ENCODE results near the gene CYBRD1. TPM values are rescaled to one million over a fixed set of nuclear protein-coding genes. Genes with fewer than 3 reads are reported as not detected.

The CYBRD1 gene
- total and polyA plus RNA-seq, 2 donors (not counting 1 experiment from before 2014, with no cell fraction given), result 227 to 250 TPM

- Histone ChIP-seq H3K27ac (ENCODE audit: insufficient read depth, low read length) (no peak overlapping the region), H3K79me2 (ENCODE audit: control insufficient read depth, insufficient read depth, low read length) (no peaks in the 10 kb centered on the region), H3K4me3 (replicated peaks in 1 of 4; ENCODE audit: control extremely low read depth in 1 of 4, insufficient read depth in 1 of 4, low read depth in 3 of 4, low read length in 4 of 4) (no peak overlapping the region), H2AFZ (ENCODE audit: low read length) (no peak overlapping the region), H3K9me3 (ENCODE audit: control insufficient read depth, insufficient read depth, low read depth, low read length) (no peaks in the 10 kb centered on the region), H3K36me3 (ENCODE audit: control insufficient read depth, insufficient read depth, low read length) (no peaks in the 10 kb centered on the region), H4K20me1 (ENCODE audit: control insufficient read depth, extremely low read depth, insufficient read depth, low read length) (no peaks in the 10 kb centered on the region), H3K9ac (ENCODE audit: insufficient read depth, low read length) (no peak overlapping the region), H3K4me2 (ENCODE audit: extremely low read depth, insufficient read depth, low read length) (no peak overlapping the region), H3K27me3 (ENCODE audit: control insufficient read depth, insufficient read depth, low read length) (no peaks in the 10 kb centered on the region), H3K4me1 (ENCODE audit: control insufficient read depth, extremely low read depth, insufficient read depth, low read length) (no peaks in the 10 kb centered on the region)
- no peak for TF ChIP-seq EZH2 (IDR thresholded peaks at IDR 0.05; ENCODE audit: low read length, missing control alignments)
- TF ChIP-seq CTCF (conservative IDR thresholded peaks at IDR 0.05 in 1 of 2, IDR thresholded peaks at IDR 0.05 in 1 of 2; ENCODE audit: low read depth in 1 of 2, low read length in 2 of 2), result no peak
- DNase-seq (ENCODE audit: low read depth in 2 of 2), result peak in 1 of 2 donors; percentile 57
Measured at GRCh38 chr2:171479154-171479814, 43.0 kb upstream of the CYBRD1 start.

- Histone ChIP-seq H3K9ac (ENCODE audit: insufficient read depth, low read length) (no peak overlapping the region), H4K20me1 (ENCODE audit: control insufficient read depth, extremely low read depth, insufficient read depth, low read length) (no peaks in the 10 kb centered on the region), H3K9me3 (ENCODE audit: control insufficient read depth, insufficient read depth, low read depth, low read length) (no peaks in the 10 kb centered on the region), H3K27ac (ENCODE audit: insufficient read depth, low read length) (no peak overlapping the region), H3K4me1 (ENCODE audit: control insufficient read depth, extremely low read depth, insufficient read depth, low read length) (no peaks in the 10 kb centered on the region), H2AFZ (ENCODE audit: low read length) (no peak overlapping the region), H3K4me2 (ENCODE audit: extremely low read depth, insufficient read depth, low read length) (no peak overlapping the region), H3K79me2 (ENCODE audit: control insufficient read depth, insufficient read depth, low read length) (no peaks in the 10 kb centered on the region), H3K27me3 (ENCODE audit: control insufficient read depth, insufficient read depth, low read length) (no peaks in the 10 kb centered on the region), H3K36me3 (ENCODE audit: control insufficient read depth, insufficient read depth, low read length) (no peaks in the 10 kb centered on the region), H3K4me3 (replicated peaks in 1 of 4; ENCODE audit: control extremely low read depth in 1 of 4, insufficient read depth in 1 of 4, low read depth in 3 of 4, low read length in 4 of 4) (no peak overlapping the region)
- no peak for DNase-seq (ENCODE audit: low read depth in 2 of 2)
- TF ChIP-seq EZH2 (IDR thresholded peaks at IDR 0.05; ENCODE audit: low read length, missing control alignments) (no peak), CTCF (conservative IDR thresholded peaks at IDR 0.05 in 1 of 2, IDR thresholded peaks at IDR 0.05 in 1 of 2; ENCODE audit: low read depth in 1 of 2, low read length in 2 of 2) (no peak)
Measured at GRCh38 chr2:171480908-171481307, 41.4 kb upstream of the CYBRD1 start.

GRCh38 chr2:171482308-171482707, 40.0 kb upstream of the CYBRD1 start:
- no peaks in the 10 kb centered on the region for H3K27me3 ChIP-seq (ENCODE audit: control insufficient read depth, insufficient read depth, low read length)
- no peaks in the 10 kb centered on the region for H3K4me1 ChIP-seq (ENCODE audit: control insufficient read depth, extremely low read depth, insufficient read depth, low read length)
- no peaks in the 10 kb centered on the region for H3K36me3 ChIP-seq (ENCODE audit: control insufficient read depth, insufficient read depth, low read length)
- H2AFZ ChIP-seq (ENCODE audit: low read length), result no peak overlapping the region
- no peaks in the 10 kb centered on the region for H3K9me3 ChIP-seq (ENCODE audit: control insufficient read depth, insufficient read depth, low read depth, low read length)
- TF ChIP-seq EZH2 (IDR thresholded peaks at IDR 0.05; ENCODE audit: low read length, missing control alignments) (no peak), CTCF (conservative IDR thresholded peaks at IDR 0.05 in 1 of 2, IDR thresholded peaks at IDR 0.05 in 1 of 2; ENCODE audit: low read depth in 1 of 2, low read length in 2 of 2) (no peak)
- H3K9ac ChIP-seq (ENCODE audit: insufficient read depth, low read length), result no peak overlapping the region
- H3K79me2 ChIP-seq (ENCODE audit: control insufficient read depth, insufficient read depth, low read length), result no peaks in the 10 kb centered on the region
- H3K27ac ChIP-seq (ENCODE audit: insufficient read depth, low read length), result no peak overlapping the region
- no peak overlapping the region for H3K4me3 ChIP-seq (replicated peaks in 1 of 4; ENCODE audit: control extremely low read depth in 1 of 4, insufficient read depth in 1 of 4, low read depth in 3 of 4, low read length in 4 of 4)
- no peak overlapping the region for H3K4me2 ChIP-seq (ENCODE audit: extremely low read depth, insufficient read depth, low read length)
- DNase-seq (ENCODE audit: low read depth in 2 of 2), result no peak
- no peaks in the 10 kb centered on the region for H4K20me1 ChIP-seq (ENCODE audit: control insufficient read depth, extremely low read depth, insufficient read depth, low read length)
